ENCODE results near the gene BAZ1B.

DNA sequence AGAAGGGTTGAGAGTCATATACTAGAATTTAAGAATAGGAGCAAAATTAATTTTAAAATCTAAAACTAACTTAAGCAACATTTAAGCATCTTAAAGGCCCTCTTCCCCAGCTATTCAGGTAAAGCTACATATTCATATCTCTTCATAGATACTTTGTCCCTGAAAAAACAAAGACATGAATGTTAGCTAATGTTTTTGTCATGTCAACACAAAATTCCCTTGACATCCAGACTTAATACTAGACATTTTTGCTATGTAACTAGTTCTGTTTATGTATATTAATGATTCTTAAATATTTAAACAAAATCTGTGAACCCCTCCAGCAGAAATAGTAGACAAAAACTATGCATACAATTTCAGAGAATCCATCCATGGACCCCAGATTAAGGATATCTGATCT lies 43.5 kb downstream of the BAZ1B start:
- TF ChIP-seq, protein P1, sequence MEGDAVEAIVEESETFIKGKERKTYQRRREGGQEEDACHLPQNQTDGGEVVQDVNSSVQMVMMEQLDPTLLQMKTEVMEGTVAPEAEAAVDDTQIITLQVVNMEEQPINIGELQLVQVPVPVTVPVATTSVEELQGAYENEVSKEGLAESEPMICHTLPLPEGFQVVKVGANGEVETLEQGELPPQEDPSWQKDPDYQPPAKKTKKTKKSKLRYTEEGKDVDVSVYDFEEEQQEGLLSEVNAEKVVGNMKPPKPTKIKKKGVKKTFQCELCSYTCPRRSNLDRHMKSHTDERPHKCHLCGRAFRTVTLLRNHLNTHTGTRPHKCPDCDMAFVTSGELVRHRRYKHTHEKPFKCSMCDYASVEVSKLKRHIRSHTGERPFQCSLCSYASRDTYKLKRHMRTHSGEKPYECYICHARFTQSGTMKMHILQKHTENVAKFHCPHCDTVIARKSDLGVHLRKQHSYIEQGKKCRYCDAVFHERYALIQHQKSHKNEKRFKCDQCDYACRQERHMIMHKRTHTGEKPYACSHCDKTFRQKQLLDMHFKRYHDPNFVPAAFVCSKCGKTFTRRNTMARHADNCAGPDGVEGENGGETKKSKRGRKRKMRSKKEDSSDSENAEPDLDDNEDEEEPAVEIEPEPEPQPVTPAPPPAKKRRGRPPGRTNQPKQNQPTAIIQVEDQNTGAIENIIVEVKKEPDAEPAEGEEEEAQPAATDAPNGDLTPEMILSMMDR (IDR thresholded peaks at IDR 0.05) = no peak
- TF ChIP-seq POLR2A (IDR thresholded peaks at IDR 0.05) = no peak

Measured in esophagus squamous epithelium (tissue), 4 donors.